ENCODE results near the gene VGLL4. TPM values are rescaled to one million over a fixed set of nuclear protein-coding genes. Genes with fewer than 3 reads are reported as not detected.

Gene VGLL4
- total and polyA plus RNA-seq, 4 donors: 44.7 to 104 (median 70.7) TPM

DNA sequence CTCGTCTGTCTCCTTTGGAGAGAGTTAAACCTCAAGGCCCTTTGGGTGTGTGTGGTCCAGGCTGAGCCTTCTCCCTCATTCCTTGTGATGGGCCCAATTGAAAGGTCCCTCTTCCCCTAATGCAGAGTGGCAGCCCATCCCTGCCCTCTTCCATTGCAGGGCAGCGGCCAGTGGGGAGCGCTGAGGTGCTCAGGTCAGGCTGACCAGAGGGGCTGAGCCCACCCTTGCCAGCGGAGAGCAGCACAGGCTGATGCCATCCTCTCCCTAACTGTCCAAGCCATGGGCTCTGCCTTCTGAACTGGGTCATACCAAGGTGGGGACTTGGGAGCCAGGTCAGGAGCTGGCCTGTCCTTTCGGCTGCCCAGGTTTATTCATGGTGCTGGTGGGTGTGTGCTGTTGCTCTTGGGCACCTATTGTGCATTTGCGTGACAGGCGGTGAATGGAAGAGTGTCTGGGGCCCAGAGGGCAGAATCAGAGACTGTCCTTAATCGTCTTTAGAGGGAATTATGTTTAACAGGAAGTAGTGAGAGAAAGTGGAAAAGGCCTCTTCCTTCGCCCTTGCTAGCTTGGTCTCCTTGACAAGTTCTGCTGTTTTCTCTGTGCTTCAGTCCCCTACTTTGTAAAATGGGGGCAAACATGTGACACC is 96.9 kb downstream of the VGLL4 start:
- 96% methylated on average over 9 of the region's 9 CpGs for WGBS, 2 donors
- ATAC-seq (ENCODE audit: low FRiP score): no peak
- no peaks in the 10 kb centered on the region for H3K27me3 ChIP-seq (ENCODE audit: control insufficient read depth in 1 of 2, insufficient read depth in 2 of 2, low read length in 1 of 2)
- no peak overlapping the region for H3K4me3 ChIP-seq (ENCODE audit: low read length in 2 of 2)
- peak in 1 of 2 donors; percentile 44 for DNase-seq
- H3K4me1 ChIP-seq (ENCODE audit: control insufficient read depth in 1 of 2, insufficient read depth in 2 of 2, low read length in 2 of 2): no peaks in the 10 kb centered on the region
- no peaks in the 10 kb centered on the region for H3K9me3 ChIP-seq (ENCODE audit: control insufficient read depth, low read length)
- no peak overlapping the region for H3K27ac ChIP-seq (ENCODE audit: low read depth in 1 of 2, low read length in 2 of 2)
- intact Hi-C loops (cut with DNase I): no loop called here
- no peaks in the 10 kb centered on the region for H3K36me3 ChIP-seq (ENCODE audit: control insufficient read depth in 1 of 2, insufficient read depth in 2 of 2, low read length in 1 of 2)

DNA sequence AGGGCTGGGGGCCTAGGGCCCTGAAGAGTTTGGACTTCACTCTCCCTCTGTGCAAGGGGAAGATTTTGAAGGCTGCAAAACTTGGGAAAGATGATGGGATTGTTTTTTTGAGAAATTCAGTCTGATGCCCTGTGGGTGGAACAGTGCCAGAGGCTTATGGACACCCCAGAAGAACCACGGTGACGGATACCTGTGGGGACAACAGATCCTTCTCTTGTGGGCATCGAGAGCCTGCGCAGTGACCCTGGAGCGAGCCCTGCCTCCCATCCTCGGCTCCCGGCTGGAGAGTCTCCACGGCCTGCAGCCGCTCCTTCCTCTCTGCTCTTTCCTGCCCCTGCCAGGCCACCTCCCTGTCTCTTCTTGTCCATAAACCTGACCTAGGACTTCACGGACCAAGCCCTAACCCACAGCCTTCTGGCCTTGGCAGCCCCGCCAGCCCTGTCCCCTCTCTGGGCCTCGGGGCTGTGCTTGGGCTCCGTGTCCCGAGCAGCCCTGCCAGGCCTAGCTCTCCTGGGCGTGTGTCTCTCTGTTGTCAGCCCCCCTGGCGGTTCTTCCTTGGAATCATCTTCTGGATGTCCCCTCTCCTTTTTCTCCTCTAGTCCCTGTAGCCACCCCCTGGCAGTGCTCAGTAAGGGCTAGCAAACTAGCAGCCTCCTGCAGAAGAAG is 98.4 kb downstream of the VGLL4 start:
- DNase-seq (peak; percentile 50 to 66), ATAC-seq (ENCODE audit: low FRiP score) (peak; percentile 54)
- no peaks in the 10 kb centered on the region for H3K36me3 ChIP-seq (ENCODE audit: control insufficient read depth in 1 of 2, insufficient read depth in 2 of 2, low read length in 1 of 2)
- H3K27ac ChIP-seq (ENCODE audit: low read depth in 1 of 2, low read length in 2 of 2): peak overlapping the region in 1 of 2 donors; percentile 15
- H3K27me3 ChIP-seq (ENCODE audit: control insufficient read depth in 1 of 2, insufficient read depth in 2 of 2, low read length in 1 of 2): no peaks in the 10 kb centered on the region
- 56 to 67% methylated on average over 16 of the region's 16 CpGs for WGBS, 2 donors
- H3K4me3 ChIP-seq (ENCODE audit: low read length in 2 of 2): no peak overlapping the region
- intact Hi-C loops (cut with DNase I): no loop called here
- no peaks in the 10 kb centered on the region for H3K9me3 ChIP-seq (ENCODE audit: control insufficient read depth, low read length)
- H3K4me1 ChIP-seq (ENCODE audit: control insufficient read depth in 1 of 2, insufficient read depth in 2 of 2, low read length in 2 of 2): no peaks in the 10 kb centered on the region

DNA sequence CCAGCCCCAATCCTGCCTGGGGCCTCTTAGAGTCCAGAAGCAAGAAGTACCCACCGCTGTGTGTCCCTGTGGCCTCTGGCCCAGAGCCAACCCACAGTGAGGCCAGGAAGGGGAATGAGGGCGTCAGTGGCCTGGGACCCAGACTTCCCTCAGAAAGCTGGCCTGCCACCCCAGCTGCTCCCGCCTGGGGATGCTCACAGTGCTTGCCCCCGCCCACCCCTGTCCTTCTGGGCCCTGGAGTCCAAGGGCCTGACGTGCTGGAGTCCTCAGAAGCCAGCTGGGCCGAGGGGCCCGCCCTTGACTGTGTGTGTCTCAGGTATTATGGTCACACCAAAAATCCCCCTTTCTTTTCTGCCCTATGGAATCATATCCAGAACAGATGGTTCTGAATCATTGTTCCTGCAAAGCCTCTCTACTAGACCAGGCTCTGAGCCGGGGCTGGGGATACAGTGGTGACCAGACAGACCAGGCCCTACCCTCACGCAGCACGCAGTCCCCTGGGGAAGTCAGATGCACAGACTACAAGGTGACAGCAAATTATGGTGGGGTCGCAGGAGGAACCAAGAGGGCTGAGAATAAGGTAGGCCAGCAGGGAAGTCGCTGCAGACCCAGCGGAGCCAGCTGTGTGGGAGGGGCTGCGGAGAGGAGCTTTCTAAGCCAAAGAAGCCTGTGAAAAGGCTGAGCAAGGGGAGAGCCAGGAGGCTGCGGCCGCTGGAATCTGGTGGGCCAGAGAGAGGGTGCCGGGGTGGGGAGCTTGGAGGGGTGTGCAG is 99.1 kb downstream of the VGLL4 start:
- H3K9me3 ChIP-seq (ENCODE audit: control insufficient read depth, low read length): no peaks in the 10 kb centered on the region
- no peaks in the 10 kb centered on the region for H3K27me3 ChIP-seq (ENCODE audit: control insufficient read depth in 1 of 2, insufficient read depth in 2 of 2, low read length in 1 of 2)
- H3K4me1 ChIP-seq (ENCODE audit: control insufficient read depth in 1 of 2, insufficient read depth in 2 of 2, low read length in 2 of 2): no peaks in the 10 kb centered on the region
- ATAC-seq (ENCODE audit: low FRiP score) (peak; percentile 37), DNase-seq (peak; percentile 77)
- H3K4me3 ChIP-seq (ENCODE audit: low read length in 2 of 2): no peak overlapping the region
- no peak overlapping the region for H3K27ac ChIP-seq (ENCODE audit: low read depth in 1 of 2, low read length in 2 of 2)
- 54% methylated on average over 17 of the region's 17 CpGs for WGBS, 2 donors
- H3K36me3 ChIP-seq (ENCODE audit: control insufficient read depth in 1 of 2, insufficient read depth in 2 of 2, low read length in 1 of 2): no peaks in the 10 kb centered on the region
- intact Hi-C loops (cut with DNase I): no loop called here

DNA sequence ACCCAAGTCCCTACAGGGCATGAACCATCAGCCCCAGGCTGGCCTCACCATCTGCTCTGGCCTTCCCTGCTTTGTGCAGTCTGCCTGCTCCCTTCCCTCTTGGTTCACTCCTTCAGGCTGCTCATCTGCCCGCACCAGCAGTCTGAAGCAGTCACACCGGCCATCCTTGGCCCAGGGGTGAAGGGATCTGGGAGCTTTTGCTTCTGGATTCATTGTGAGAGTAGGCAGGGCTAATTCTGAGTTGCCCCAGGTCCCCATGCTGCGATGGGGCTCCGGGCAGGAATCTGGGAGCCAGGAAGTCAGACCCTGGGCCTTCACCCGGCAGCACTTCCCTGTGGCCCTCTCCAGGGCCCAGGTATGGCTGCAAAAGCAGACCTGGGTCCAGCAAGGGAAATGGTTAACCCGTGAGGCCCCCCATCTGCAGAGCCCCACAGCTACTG is 99.7 kb downstream of the VGLL4 start:
- intact Hi-C loops (cut with DNase I): no loop called here
- Histone ChIP-seq H3K27ac (ENCODE audit: low read depth in 1 of 2, low read length in 2 of 2) (no peak overlapping the region), H3K27me3 (ENCODE audit: control insufficient read depth in 1 of 2, insufficient read depth in 2 of 2, low read length in 1 of 2) (no peaks in the 10 kb centered on the region), H3K9me3 (ENCODE audit: control insufficient read depth, low read length) (no peaks in the 10 kb centered on the region), H3K4me1 (ENCODE audit: control insufficient read depth in 1 of 2, insufficient read depth in 2 of 2, low read length in 2 of 2) (no peaks in the 10 kb centered on the region), H3K4me3 (ENCODE audit: low read length in 2 of 2) (no peak overlapping the region), H3K36me3 (ENCODE audit: control insufficient read depth in 1 of 2, insufficient read depth in 2 of 2, low read length in 1 of 2) (no peaks in the 10 kb centered on the region)
- ATAC-seq (ENCODE audit: low FRiP score) (no peak), DNase-seq (peak; percentile 30 to 45)
- 95 to 98% methylated on average over 6 of the region's 6 CpGs for WGBS, 2 donors

DNA sequence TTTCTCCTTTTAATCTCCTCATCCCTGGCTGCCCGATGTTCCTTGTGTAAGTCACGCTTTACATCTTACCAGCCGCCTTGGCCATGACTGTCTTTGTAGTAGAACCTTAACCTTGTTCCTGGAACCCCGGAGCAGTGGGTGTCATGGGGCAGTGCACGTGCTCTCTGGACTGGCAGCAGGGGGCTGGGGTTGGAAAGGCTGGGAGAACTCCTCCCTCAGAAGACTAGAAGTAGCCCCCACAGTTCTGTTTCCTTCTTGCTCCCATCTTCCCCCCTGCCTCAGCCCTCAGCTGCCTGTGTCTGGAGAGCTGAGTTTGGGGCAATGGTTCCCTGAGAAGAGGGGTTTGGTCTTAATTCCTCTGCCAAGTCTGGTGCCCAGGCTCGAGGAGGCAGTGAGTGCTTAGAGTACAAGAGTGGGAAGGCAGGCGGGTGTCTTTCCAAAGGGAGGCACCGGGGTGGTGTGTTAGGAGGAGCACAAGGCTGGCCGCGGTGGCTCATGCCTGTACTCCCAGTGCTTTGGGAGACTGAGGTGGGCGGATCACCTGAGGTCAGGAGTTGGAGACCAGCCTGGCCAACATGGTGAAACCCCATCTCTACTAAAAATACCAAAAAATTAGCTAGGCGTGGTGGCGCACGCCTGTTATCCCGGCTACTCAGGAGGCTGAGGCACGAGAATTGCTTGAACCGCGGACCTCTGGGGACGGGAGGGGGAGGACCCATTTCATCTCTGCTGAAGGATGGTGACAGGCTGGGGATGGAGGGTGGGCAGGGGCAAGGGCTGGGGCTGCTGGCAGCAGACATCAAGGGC is 100.4 kb downstream of the VGLL4 start:
- Histone ChIP-seq H3K27me3 (ENCODE audit: control insufficient read depth in 1 of 2, insufficient read depth in 2 of 2, low read length in 1 of 2) (no peaks in the 10 kb centered on the region), H3K36me3 (ENCODE audit: control insufficient read depth in 1 of 2, insufficient read depth in 2 of 2, low read length in 1 of 2) (no peaks in the 10 kb centered on the region), H3K4me1 (ENCODE audit: control insufficient read depth in 1 of 2, insufficient read depth in 2 of 2, low read length in 2 of 2) (no peaks in the 10 kb centered on the region), H3K27ac (ENCODE audit: low read depth in 1 of 2, low read length in 2 of 2) (no peak overlapping the region), H3K9me3 (ENCODE audit: control insufficient read depth, low read length) (no peaks in the 10 kb centered on the region), H3K4me3 (ENCODE audit: low read length in 2 of 2) (no peak overlapping the region)
- DNase-seq (peak; percentile 30 to 65), ATAC-seq (ENCODE audit: low FRiP score) (no peak)
- intact Hi-C loops (cut with DNase I): no loop called here
- 96 to 98% methylated on average over 19 of the region's 19 CpGs for WGBS, 2 donors

DNA sequence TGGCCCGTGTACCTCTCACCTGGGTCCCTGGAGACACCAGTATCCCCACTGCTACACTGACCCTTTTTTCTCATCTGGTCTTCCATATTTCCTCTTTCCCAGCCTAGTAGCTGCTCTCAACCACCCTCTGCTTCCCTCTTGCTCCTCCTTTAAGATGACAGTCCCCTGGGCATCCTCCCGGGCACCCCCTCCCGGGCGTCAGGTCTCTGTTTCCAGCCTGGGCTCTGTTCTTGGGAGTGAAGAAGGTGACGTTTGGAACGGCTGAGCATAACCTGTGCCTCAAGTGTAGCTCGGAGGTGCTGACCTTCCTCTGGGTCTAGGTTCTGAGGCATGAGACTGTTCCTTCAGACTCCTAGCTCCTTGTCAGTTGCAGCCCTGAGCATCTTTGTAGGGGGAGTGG is 101.2 kb downstream of the VGLL4 start:
- WGBS, 2 donors: 87 to 91% methylated on average over 7 of the region's 7 CpGs
- H3K4me1 ChIP-seq (ENCODE audit: control insufficient read depth in 1 of 2, insufficient read depth in 2 of 2, low read length in 2 of 2): no peaks in the 10 kb centered on the region
- ATAC-seq (ENCODE audit: low FRiP score) (no peak), DNase-seq (peak in 1 of 2 donors; percentile 63)
- no peaks in the 10 kb centered on the region for H3K36me3 ChIP-seq (ENCODE audit: control insufficient read depth in 1 of 2, insufficient read depth in 2 of 2, low read length in 1 of 2)
- H3K9me3 ChIP-seq (ENCODE audit: control insufficient read depth, low read length): no peaks in the 10 kb centered on the region
- no peak overlapping the region for H3K27ac ChIP-seq (ENCODE audit: low read depth in 1 of 2, low read length in 2 of 2)
- no peak overlapping the region for H3K4me3 ChIP-seq (ENCODE audit: low read length in 2 of 2)
- H3K27me3 ChIP-seq (ENCODE audit: control insufficient read depth in 1 of 2, insufficient read depth in 2 of 2, low read length in 1 of 2): no peaks in the 10 kb centered on the region
- intact Hi-C loops (cut with DNase I): no loop called here

DNA sequence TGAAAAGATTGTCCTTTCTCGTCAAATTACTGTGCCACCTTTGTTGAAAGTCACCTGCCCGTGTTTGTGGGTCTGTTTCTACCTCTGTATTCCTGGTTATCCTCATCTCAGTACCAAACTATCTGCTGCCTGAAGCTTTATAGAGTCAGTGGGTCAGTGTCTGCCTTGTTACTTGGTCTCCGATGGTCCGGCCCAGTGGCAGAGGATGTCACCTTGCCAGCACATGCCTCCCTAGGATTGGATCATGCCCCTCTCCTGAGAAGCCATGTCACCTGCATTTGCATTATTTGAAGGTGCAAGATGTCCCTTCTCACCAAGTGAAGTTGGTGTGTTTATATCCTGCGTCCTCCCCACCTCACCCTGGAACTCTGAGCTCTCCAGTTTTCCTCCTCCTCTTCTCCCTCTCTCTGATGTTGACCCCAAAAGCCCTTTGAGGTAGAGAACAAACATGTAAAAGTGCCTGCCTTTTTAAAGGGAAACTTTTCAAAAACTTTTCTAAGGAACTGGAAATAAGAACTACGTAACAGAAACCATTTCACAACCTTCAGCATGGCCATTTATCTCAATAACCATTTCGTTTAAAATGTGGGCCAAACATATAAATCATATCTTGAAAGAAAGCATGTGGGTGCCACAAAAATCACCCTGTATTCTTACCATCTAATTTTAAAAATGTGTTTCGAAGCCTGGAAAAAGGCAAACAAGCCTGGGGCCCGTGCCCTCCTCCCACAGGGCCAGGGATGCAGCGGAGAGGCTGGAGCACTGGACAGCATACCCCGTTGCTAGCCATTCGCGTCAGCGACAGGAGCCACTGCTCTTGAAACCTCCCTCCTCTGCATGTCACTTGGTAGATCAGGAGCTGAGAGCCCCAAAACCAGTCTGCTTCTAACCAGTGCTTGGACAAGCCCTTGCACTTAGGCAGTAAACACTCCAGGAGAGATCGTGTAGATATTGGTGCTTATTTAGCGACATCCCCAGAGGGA is 102.1 kb downstream of the VGLL4 start:
- H3K9me3 ChIP-seq (ENCODE audit: control insufficient read depth, low read length): no peaks in the 10 kb centered on the region
- 39 to 49% methylated on average over 16 of the region's 16 CpGs for WGBS, 2 donors
- peak overlapping the region in 1 of 2 donors; percentile 34 for H3K27ac ChIP-seq (ENCODE audit: low read depth in 1 of 2, low read length in 2 of 2)
- no peak overlapping the region for H3K4me3 ChIP-seq (ENCODE audit: low read length in 2 of 2)
- DNase-seq: peak; percentile 45 to 76
- H3K4me1 ChIP-seq (ENCODE audit: control insufficient read depth in 1 of 2, insufficient read depth in 2 of 2, low read length in 2 of 2): no peaks in the 10 kb centered on the region
- no peaks in the 10 kb centered on the region for H3K36me3 ChIP-seq (ENCODE audit: control insufficient read depth in 1 of 2, insufficient read depth in 2 of 2, low read length in 1 of 2)
- intact Hi-C loops (cut with DNase I): no loop called here
- H3K27me3 ChIP-seq (ENCODE audit: control insufficient read depth in 1 of 2, insufficient read depth in 2 of 2, low read length in 1 of 2): no peaks in the 10 kb centered on the region
- peak; percentile 46 for ATAC-seq (ENCODE audit: low FRiP score)
